ENCODE data around the gene NTM. TPM values are rescaled to one million over a fixed set of nuclear protein-coding genes. Genes with fewer than 3 reads are reported as not detected.
"Not testable (repeated sequence)": the region's sequence is repeated elsewhere in the genome, so short reads cannot be mapped to it uniquely, and the experiment has no call there.

The NTM gene
- total and polyA plus RNA-seq, 2 experiments from 2014 or later, result 2.2 to 4.9 TPM

DNA sequence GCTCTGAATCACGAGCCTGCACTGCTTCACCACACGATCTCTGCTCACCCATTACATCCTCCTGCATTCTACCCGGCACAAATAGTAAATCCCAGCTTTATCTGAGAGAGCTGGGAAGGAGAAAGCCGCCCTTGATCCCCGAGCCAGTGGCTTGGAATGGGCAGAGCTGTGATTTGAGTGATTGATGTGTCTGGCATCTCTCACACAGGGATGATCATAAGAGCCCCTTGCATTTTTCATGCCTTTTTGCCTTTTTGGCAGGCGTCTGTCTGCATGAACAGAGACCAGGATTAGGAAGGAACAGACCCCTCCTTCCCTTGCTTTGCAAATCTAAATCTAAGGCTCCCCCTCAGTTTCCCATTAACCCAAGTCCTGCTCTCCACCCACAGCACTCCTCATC is 945.3 kb downstream of the NTM start:
- TF ChIP-seq, protein P1, sequence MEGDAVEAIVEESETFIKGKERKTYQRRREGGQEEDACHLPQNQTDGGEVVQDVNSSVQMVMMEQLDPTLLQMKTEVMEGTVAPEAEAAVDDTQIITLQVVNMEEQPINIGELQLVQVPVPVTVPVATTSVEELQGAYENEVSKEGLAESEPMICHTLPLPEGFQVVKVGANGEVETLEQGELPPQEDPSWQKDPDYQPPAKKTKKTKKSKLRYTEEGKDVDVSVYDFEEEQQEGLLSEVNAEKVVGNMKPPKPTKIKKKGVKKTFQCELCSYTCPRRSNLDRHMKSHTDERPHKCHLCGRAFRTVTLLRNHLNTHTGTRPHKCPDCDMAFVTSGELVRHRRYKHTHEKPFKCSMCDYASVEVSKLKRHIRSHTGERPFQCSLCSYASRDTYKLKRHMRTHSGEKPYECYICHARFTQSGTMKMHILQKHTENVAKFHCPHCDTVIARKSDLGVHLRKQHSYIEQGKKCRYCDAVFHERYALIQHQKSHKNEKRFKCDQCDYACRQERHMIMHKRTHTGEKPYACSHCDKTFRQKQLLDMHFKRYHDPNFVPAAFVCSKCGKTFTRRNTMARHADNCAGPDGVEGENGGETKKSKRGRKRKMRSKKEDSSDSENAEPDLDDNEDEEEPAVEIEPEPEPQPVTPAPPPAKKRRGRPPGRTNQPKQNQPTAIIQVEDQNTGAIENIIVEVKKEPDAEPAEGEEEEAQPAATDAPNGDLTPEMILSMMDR (IDR thresholded peaks at IDR 0.05; ENCODE audit: poor library complexity), result no peak
- Histone ChIP-seq H4K20me1 (ENCODE audit: insufficient read depth, poor library complexity, severe bottlenecking) (no peaks in the 10 kb centered on the region), H3K27ac (no peak overlapping the region), H3K4me3 (no peak overlapping the region), H3K9me3 (ENCODE audit: low read depth) (no peaks in the 10 kb centered on the region), H3K4me2 (no peak overlapping the region), H3K79me2 (no peaks in the 10 kb centered on the region), H3K36me3 (replicated peaks; ENCODE audit: insufficient read depth, low read depth) (no peaks in the 10 kb centered on the region), H2AFZ (no peak overlapping the region), H3K4me1 (ENCODE audit: insufficient read depth) (no peaks in the 10 kb centered on the region), H3K9me2 (replicated peaks; ENCODE audit: insufficient read depth) (no peaks in the 10 kb centered on the region), H3K27me3 (no peaks in the 10 kb centered on the region)
- 51% methylated on average over 6 of the region's 6 CpGs for WGBS (ENCODE audit: low lambda C conversion rate, missing lambda C conversion rate)
- DNase-seq (ENCODE audit: low spot score), result no peak

DNA sequence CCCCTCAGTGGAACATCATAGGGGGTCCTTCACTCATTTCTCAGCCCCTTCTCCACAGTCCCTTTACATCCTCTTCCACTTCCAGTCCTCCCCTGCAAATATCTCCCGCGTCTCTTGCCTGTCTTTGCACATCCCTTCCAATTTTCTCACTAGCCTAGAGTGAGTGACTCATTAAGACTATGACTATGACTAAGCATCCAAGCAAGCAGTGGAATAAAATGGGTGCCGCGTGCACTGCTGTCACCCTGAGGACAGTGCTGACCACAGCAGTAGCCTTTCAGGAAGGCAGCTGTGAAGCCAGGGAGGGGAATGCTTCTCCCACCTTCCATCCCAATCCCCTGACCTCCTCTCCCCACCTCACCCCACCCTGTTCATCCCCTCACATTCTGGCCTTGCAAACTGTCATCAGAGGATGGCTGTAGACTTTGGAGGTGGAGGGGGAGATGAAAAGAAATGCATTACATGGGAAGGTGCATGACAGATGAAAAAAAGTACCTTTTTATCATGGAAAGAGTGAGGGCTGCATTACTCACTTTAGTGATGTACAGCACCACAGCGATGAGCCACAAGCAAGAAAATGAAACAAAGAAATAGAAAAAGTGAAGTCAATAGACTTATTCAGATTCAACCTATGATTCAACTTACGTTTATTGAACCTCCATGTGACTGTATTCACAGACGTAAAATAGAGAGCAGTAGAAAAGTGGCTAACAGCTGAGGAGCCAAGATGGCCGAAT is 948.2 kb downstream of the NTM start:
- H3K4me2 ChIP-seq, result no peak overlapping the region
- 98% methylated on average over 8 of the region's 8 CpGs for WGBS (ENCODE audit: low lambda C conversion rate, missing lambda C conversion rate)
- H3K9me3 ChIP-seq (ENCODE audit: low read depth), result no peaks in the 10 kb centered on the region
- TF ChIP-seq EZH2 (IDR thresholded peaks at IDR 0.05; ENCODE audit: borderline replicate concordance), result no peak
- TF ChIP-seq, protein P1 (IDR thresholded peaks at IDR 0.05; ENCODE audit: poor library complexity), result no peak
- TF ChIP-seq EZH2phosphoT487 (IDR thresholded peaks at IDR 0.05; ENCODE audit: low read depth, severe bottlenecking, unreplicated experiment), result no peak
- H3K4me1 ChIP-seq (ENCODE audit: insufficient read depth), result no peaks in the 10 kb centered on the region
- H3K27me3 ChIP-seq, result no peaks in the 10 kb centered on the region
- H3K4me3 ChIP-seq, result no peak overlapping the region
- no peaks in the 10 kb centered on the region for H4K20me1 ChIP-seq (ENCODE audit: insufficient read depth, poor library complexity, severe bottlenecking)
- no peak overlapping the region for H3K27ac ChIP-seq
- no peaks in the 10 kb centered on the region for H3K79me2 ChIP-seq
- H3K36me3 ChIP-seq (replicated peaks; ENCODE audit: insufficient read depth, low read depth), result no peaks in the 10 kb centered on the region
- no peak for DNase-seq (ENCODE audit: low spot score)
- no peaks in the 10 kb centered on the region for H3K9me2 ChIP-seq (replicated peaks; ENCODE audit: insufficient read depth)
- H2AFZ ChIP-seq, result no peak overlapping the region

DNA sequence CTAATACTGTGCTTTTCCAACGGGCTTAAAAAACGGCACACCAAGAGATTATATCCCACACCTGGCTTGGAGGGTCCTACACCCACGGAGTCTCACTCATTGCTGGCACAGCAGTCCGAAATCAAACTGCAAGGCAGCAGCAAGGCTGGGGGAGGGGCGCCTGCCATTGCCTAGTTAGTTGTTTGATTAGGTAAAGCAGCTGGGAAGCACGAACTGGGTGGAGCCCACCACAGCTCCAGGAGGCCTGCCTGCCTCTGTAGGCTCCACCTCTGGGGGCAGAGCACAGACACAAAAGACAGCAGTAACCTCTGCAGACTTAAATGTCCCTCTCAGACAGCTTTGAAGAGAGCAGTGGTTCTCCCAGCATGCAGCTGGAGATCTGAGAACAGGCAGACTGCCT is 949.0 kb downstream of the NTM start:
- H3K27me3 ChIP-seq; DNase-seq (ENCODE audit: low spot score); H3K27ac ChIP-seq; H3K4me2 ChIP-seq; H3K36me3 ChIP-seq (replicated peaks; ENCODE audit: insufficient read depth, low read depth); H4K20me1 ChIP-seq (ENCODE audit: insufficient read depth, poor library complexity, severe bottlenecking); H3K79me2 ChIP-seq; H3K9me2 ChIP-seq (replicated peaks; ENCODE audit: insufficient read depth); H2AFZ ChIP-seq; H3K4me1 ChIP-seq (ENCODE audit: insufficient read depth); H3K9me3 ChIP-seq (ENCODE audit: low read depth); H3K4me3 ChIP-seq: not testable (repeated sequence)
- WGBS (ENCODE audit: low lambda C conversion rate, missing lambda C conversion rate), result 77% methylated on average over 6 of the region's 6 CpGs

DNA sequence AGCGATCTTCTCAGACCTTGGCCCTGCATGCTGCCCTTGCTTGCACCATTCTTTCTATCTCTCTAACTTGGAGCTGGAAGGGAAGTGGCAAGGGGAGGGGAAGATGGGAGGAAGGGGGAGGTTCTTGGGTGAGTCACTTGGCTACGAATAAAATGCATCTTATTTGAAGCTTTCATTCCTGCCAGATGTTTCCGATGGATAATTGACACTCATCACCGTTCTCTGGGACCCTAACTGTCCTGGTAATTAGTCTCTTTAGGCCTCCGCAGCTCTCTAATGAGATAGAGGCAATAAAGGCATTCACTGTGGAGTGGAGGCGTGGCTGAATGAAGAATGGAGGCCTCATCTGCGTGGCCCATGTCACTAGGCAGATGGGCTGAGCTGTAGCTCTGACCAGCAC is 960.1 kb downstream of the NTM start:
- Histone ChIP-seq H3K27me3 (no peaks in the 10 kb centered on the region), H3K9me2 (replicated peaks; ENCODE audit: insufficient read depth) (no peaks in the 10 kb centered on the region), H3K4me1 (ENCODE audit: insufficient read depth) (no peaks in the 10 kb centered on the region), H4K20me1 (ENCODE audit: insufficient read depth, poor library complexity, severe bottlenecking) (no peaks in the 10 kb centered on the region), H3K4me2 (no peak overlapping the region), H3K36me3 (replicated peaks; ENCODE audit: insufficient read depth, low read depth) (no peaks in the 10 kb centered on the region), H3K9me3 (ENCODE audit: low read depth) (no peaks in the 10 kb centered on the region), H3K27ac (no peak overlapping the region), H3K4me3 (no peak overlapping the region), H2AFZ (no peak overlapping the region), H3K79me2 (no peaks in the 10 kb centered on the region)
- WGBS (ENCODE audit: low lambda C conversion rate, missing lambda C conversion rate), result 85% methylated on average over 7 of the region's 7 CpGs
- TF ChIP-seq EZH2 (IDR thresholded peaks at IDR 0.05; ENCODE audit: borderline replicate concordance) (no peak), EZH2phosphoT487 (IDR thresholded peaks at IDR 0.05; ENCODE audit: low read depth, severe bottlenecking, unreplicated experiment) (no peak)
- TF ChIP-seq, protein P1 (IDR thresholded peaks at IDR 0.05; ENCODE audit: poor library complexity), result no peak
- DNase-seq (ENCODE audit: low spot score), result no peak

Data from hepatocyte (in vitro differentiated cells).